Lower leg skin (tissue), 3 donors: Measurements from ENCODE around the gene TPRN.

Experiments used
- CTCF ChIP-seq, 3 donors: fragments of 450-650 bp; IDR thresholded peaks; one replicate each; pipeline ENCODE4 v1.5.1; 2016; ENCODE audit warnings: antibody characterized with exemption in 3 of 3, mild to moderate bottlenecking in 3 of 3, moderate library complexity in 2 of 3
- POLR2A ChIP-seq, 2 donors: fragments of 450-650 bp; IDR thresholded peaks; one replicate each; pipeline ENCODE4 v1.6.1; 2016 to 2017; ENCODE audit warnings: antibody characterized with exemption in 2 of 2, mild to moderate bottlenecking in 1 of 2, moderate library complexity in 1 of 2

- no peak for TF ChIP-seq CTCF (IDR thresholded peaks at IDR 0.05)
- no peak for TF ChIP-seq POLR2A (IDR thresholded peaks at IDR 0.05)
These were observed 37.2 kb downstream of the TPRN start for GRCh38 chr9:137163365-137163715.
